HEK293 (cell line): ENCODE data around the gene PTCD1.

Experiments
- CTCF ChIA-PET: fragments of 350-600 bp; formaldehyde crosslinking; extraction: SDS; loops from one replicate; lab custom pipeline; 2021; ENCODE audit warnings: antibody characterized with exemption; lab: Yijun Ruan, JAX
- POLR2A ChIA-PET: fragments of 300-600 bp; formaldehyde crosslinking; extraction: SDS; loops from one replicate; lab custom pipeline; 2020; ENCODE audit warnings: antibody characterized with exemption, inconsistent platforms; lab: Yijun Ruan, JAX
- H3K27ac ChIP-seq: fragments of 200-500 bp; sonication (Bioruptor generic); 2 replicates; pipeline ENCODE4 v1.5.1; 2014; ENCODE audit warnings: low read depth, low read length, control low read depth, inconsistent platforms; ENCODE audit errors: extremely low read depth
- H3K36me3 ChIP-seq, 2 experiments: fragments of 200-500 bp in 1 of 2; sonication (Bioruptor generic) in 1 of 2; 1 replicate in 1 of 2; 2 replicates in 1 of 2; pipeline ENCODE4 v1.5.1; 2014 to 2017; ENCODE audit warnings: inconsistent platforms in 2 of 2, low read length in 2 of 2; ENCODE audit not compliant: control insufficient read depth in 2 of 2, insufficient read depth in 1 of 2
- H3K4me1 ChIP-seq: fragments of 200-500 bp; sonication (Bioruptor generic); 2 replicates; pipeline ENCODE4 v1.5.1; 2014; ENCODE audit warnings: mild to moderate bottlenecking, low read length, inconsistent platforms; ENCODE audit not compliant: control insufficient read depth, insufficient read depth
- H3K4me3 ChIP-seq: 2 replicates; pipeline ENCODE4 v1.5.1; 2011; ENCODE audit warnings: low read depth, mild to moderate bottlenecking, control low read depth, low read length, moderate library complexity
- H3K9me3 ChIP-seq: fragments of 200-500 bp; sonication (Bioruptor generic); 2 replicates; pipeline ENCODE4 v1.5.1; 2014; ENCODE audit warnings: low read depth, low read length, inconsistent platforms; ENCODE audit not compliant: control insufficient read depth, insufficient read depth
- FEZF1 ChIP-seq: fragments of 450-650 bp; formaldehyde crosslinking; IDR thresholded peaks from 2 replicates; pipeline ENCODE4 v1.5.1; 2016; ENCODE audit warnings: missing biosample characterization, missing genetic modification characterization
- KLF1 ChIP-seq: fragments of 450-650 bp; formaldehyde crosslinking; IDR thresholded peaks from 2 replicates; pipeline ENCODE4 v1.5.1; 2016; ENCODE audit warnings: missing biosample characterization, missing genetic modification characterization
- SP7 ChIP-seq: fragments of 450-650 bp; formaldehyde crosslinking; IDR thresholded peaks from 2 replicates; pipeline ENCODE4 v1.5.1; 2016; ENCODE audit warnings: missing biosample characterization, missing genetic modification characterization
- ZNF48 ChIP-seq: fragments of 450-650 bp; formaldehyde crosslinking; IDR thresholded peaks from 2 replicates; pipeline ENCODE4 v1.5.1; 2016; ENCODE audit warnings: missing biosample characterization, missing genetic modification characterization
- ZNF600 ChIP-seq: fragments of 450-650 bp; formaldehyde crosslinking; IDR thresholded peaks from 2 replicates; pipeline ENCODE4 v1.5.1; 2016; ENCODE audit warnings: missing biosample characterization, missing genetic modification characterization
- TF ChIP-seq, protein P1 (sequence below): fragments of 450-650 bp; formaldehyde crosslinking; IDR thresholded peaks from 2 replicates; pipeline ENCODE4 v1.5.1; 2016; ENCODE audit warnings: missing biosample characterization, missing genetic modification characterization

The PTCD1 gene

DNA sequence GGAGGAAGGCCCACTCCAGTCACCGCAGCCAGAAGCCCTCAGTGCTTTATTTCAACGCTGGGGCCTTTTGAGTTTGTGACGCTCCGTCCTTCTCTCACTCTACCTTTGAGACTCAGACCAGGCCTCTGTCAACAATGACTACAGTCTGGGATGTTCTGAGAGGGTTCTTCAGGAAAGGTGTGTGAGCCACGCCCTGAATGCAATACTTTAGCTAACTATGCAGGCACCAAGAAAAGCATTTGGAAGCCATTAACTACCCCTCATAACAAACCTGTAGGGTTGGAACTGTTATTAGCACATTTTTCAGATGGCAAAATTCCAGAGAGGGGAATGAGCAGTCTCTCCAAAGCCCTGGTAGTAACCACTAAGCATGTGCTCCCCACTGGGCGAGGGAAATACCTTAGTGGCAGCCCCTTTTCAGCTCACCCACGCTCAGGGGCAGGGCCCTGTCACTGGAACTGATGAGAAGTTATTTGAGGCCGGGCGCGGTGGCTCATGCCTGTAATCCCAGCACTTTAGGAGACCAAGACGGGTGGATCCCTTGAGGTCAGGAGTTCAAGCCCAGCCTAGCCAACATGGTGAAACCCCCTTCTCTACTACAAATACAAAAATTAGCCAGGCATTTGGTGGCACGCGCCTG lies 69.7 kb downstream of the PTCD1 start:
- POLR2A ChIA-PET, result no interaction called here
- TF ChIP-seq ZNF600, result no peak
- TF ChIP-seq, protein P1, sequence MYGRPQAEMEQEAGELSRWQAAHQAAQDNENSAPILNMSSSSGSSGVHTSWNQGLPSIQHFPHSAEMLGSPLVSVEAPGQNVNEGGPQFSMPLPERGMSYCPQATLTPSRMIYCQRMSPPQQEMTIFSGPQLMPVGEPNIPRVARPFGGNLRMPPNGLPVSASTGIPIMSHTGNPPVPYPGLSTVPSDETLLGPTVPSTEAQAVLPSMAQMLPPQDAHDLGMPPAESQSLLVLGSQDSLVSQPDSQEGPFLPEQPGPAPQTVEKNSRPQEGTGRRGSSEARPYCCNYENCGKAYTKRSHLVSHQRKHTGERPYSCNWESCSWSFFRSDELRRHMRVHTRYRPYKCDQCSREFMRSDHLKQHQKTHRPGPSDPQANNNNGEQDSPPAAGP, result peak; percentile 32; the same call in 1 of the 2 replicates
- peak; percentile 82 for TF ChIP-seq KLF1 (tag by site-specific recombination)
- TF ChIP-seq FEZF1 (tag by site-specific recombination), result 0 out of 2 replicates have a peak, but pooled peaks have one; percentile 17
- no peak for TF ChIP-seq ZNF48 (tag by site-specific recombination)
- TF ChIP-seq SP7 (tag by site-specific recombination), result 0 out of 2 replicates have a peak, but pooled peaks have one; percentile 24
- no peaks in the 10 kb centered on the region for H3K4me1 ChIP-seq
- CTCF ChIA-PET, result interaction anchor here (1.0 kb wide), 1 partner anchor 54 kb away, joined by 4 read pairs; no protein-coding TSS in a partner anchor
- peaks cover 20 to 31% of the 10 kb centered on the region in 2 experiments for H3K36me3 ChIP-seq
- no peak overlapping the region for H3K27ac ChIP-seq
- no peaks in the 10 kb centered on the region for H3K9me3 ChIP-seq
- no peak overlapping the region for H3K4me3 ChIP-seq
